GM06990 (cell line): Measurements from ENCODE around the gene POLDIP2.

Experiments
- DNase-seq: peaks from one replicate; pipeline ENCODE4 v3.0.0-alpha.2; 2011; ENCODE audit not compliant: insufficient read length; ENCODE audit errors: extremely low read depth
- H3K27me3 ChIP-seq: replicated peaks from 2 replicates; pipeline ENCODE4 v1.6.0; 2011; ENCODE audit warnings: low read length; ENCODE audit not compliant: control insufficient read depth, insufficient read depth
- H3K36me3 ChIP-seq: 2 replicates; pipeline ENCODE4 v1.5.1; 2011; ENCODE audit warnings: low read length; ENCODE audit not compliant: control insufficient read depth, insufficient read depth
- H3K4me3 ChIP-seq: replicated peaks from 2 replicates; pipeline ENCODE4 v1.5.1; 2011; ENCODE audit warnings: low read depth, mild to moderate bottlenecking, control low read depth, low read length
- TF ChIP-seq, protein P1 (sequence below): IDR thresholded peaks from 2 replicates; pipeline ENCODE4 v1.5.1; 2011; ENCODE audit warnings: low read length, control low read depth, mild to moderate bottlenecking, inconsistent platforms; ENCODE audit not compliant: insufficient read depth, poor library complexity, severe bottlenecking

Gene POLDIP2

DNA sequence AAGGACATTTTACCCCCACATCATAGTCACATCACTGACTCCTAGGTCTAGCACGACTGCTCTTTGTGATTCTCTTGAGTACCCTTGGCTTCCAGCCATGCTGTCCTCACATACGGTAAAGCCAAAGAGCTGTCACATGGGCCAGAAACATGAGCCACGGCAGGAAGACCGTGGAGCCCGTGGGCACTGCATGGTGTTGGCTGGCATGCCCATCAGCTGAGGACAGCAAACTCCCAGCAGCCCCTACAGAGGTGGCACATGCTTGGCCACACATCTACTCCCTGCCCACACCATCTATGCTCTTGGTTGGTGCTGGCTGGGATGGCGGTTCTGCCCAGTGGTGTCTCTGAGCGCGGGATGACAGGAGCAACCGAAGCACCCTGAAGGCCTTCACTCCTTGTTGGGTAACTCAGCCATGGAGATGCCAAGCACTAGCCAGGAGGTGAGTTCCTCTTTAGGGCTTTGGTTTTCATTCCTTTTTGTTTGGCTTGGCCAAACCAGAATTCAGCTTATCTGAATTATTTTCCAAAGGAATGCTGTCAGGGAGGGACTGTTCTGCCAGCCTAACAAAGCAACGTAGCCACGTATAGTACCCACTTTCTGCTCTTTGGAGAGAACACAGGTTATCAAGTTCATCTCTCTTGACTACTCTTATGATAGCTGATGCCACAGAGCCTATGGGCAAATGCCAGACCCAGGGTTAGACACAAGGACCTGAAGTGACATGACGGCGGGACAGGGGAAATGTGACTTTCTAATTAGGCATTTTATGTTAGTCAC, 11.7 kb downstream of the POLDIP2 start:
- Histone ChIP-seq H3K4me3 (no peak overlapping the region), H3K36me3 (peaks cover 49% of the 10 kb centered on the region), H3K27me3 (no peaks in the 10 kb centered on the region)
- no peak for DNase-seq
- TF ChIP-seq, protein P1, sequence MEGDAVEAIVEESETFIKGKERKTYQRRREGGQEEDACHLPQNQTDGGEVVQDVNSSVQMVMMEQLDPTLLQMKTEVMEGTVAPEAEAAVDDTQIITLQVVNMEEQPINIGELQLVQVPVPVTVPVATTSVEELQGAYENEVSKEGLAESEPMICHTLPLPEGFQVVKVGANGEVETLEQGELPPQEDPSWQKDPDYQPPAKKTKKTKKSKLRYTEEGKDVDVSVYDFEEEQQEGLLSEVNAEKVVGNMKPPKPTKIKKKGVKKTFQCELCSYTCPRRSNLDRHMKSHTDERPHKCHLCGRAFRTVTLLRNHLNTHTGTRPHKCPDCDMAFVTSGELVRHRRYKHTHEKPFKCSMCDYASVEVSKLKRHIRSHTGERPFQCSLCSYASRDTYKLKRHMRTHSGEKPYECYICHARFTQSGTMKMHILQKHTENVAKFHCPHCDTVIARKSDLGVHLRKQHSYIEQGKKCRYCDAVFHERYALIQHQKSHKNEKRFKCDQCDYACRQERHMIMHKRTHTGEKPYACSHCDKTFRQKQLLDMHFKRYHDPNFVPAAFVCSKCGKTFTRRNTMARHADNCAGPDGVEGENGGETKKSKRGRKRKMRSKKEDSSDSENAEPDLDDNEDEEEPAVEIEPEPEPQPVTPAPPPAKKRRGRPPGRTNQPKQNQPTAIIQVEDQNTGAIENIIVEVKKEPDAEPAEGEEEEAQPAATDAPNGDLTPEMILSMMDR, result no peak

DNA sequence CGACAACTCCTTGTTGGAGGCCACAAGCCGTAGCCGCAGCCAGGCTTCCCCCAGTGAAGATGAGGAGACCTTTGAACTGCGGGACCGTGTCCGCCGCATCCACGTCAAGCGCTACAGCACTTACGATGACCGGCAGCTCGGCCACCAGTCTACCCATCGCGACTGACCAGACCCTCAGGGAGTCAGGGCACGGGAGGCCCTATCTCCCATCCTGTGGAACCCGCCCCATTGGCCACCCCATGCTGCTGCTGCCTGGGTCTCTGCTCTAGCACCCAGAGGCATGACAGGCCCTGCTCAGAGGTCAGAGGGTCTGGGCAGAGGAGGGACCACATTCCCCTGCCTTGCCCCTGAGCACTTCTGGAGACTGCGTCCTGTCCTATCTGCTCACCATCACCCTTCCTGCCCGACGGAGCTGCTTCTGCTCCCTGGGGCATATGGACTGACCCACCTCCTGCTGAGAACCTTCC, 12.9 kb downstream of the POLDIP2 start:
- no peak overlapping the region for H3K4me3 ChIP-seq
- H3K36me3 ChIP-seq, result peaks cover 54% of the 10 kb centered on the region
- H3K27me3 ChIP-seq, result no peaks in the 10 kb centered on the region
- TF ChIP-seq, protein P1, result no peak
- DNase-seq, result no peak

DNA sequence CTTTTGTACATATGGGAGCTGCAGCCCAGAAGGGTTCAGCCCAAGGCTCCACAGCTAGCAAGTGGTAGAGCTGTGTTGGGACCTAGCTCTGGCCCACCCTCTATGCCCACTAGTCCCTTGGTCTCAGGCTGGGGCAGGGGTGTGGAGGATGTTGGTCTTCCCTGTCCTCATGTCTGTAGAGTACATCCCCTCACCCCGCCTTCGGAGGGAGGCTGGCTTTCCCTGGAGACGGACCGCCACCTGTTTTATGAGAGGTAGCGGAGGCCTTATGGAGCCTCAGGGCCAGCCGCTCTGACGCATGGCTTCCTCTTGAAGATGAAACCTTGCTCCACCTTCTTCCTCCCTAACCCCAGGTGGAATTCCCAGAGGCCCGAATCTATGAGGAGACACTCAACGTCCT, 13.3 kb downstream of the POLDIP2 start:
- no peak for DNase-seq
- H3K27me3 ChIP-seq, result no peaks in the 10 kb centered on the region
- peaks cover 55% of the 10 kb centered on the region for H3K36me3 ChIP-seq
- TF ChIP-seq, protein P1, result no peak
- H3K4me3 ChIP-seq, result no peak overlapping the region

DNA sequence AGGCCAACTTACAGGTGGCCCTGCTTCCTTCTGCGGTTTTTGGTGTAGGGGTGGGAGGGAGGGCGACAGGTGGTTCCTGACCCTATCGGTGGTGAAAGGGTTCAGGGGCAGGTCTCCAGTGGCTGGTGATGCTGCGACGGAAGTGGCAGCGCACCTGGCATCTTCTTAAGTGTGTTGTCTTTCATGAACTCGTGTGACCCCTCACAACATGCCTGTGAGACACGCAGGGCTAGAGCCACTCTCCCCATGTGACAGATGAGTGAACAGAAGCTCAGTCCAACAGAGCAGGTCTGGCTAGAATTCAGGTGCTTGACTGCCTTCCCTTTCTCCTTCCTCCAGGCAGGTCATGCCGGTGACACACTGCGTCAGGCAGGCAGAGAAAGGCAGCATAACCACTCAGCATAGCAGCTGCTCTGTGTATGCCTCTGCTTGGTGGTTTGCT, 13.8 kb downstream of the POLDIP2 start:
- Histone ChIP-seq H3K36me3 (peaks cover 51% of the 10 kb centered on the region), H3K4me3 (no peak overlapping the region), H3K27me3 (no peaks in the 10 kb centered on the region)
- no peak for DNase-seq
- TF ChIP-seq, protein P1, result no peak

DNA sequence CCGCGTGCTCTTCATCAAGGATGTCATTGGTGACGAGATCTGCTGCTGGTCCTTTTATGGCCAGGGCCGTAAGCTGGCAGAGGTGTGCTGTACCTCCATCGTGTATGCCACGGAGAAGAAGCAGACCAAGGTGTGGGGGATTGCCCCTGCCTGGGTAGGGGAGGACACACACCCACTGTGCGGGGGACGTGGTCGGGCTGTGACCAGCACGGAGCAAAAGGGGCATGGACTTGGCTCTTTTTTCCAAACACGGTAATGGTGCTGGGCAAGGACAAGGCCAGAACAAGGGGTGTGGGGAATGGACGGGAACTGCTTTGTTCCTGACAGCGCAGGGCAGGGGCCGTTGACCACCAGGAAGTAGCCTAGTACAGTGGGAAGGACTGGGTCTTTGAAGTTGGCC, 15.0 kb downstream of the POLDIP2 start:
- TF ChIP-seq, protein P1, result no peak
- Histone ChIP-seq H3K4me3 (no peak overlapping the region), H3K27me3 (no peaks in the 10 kb centered on the region), H3K36me3 (peaks cover 42% of the 10 kb centered on the region)
- DNase-seq, result no peak
